C4-2B (cell line): ENCODE results near the gene SUFU.

Experiments
- H3K27ac ChIP-seq: fragments of 450-650 bp; 2 replicates; pipeline ENCODE4 v1.5.1; 2017
- CTCF ChIP-seq: fragments of 450-650 bp; conservative IDR thresholded peaks from 2 replicates; pipeline ENCODE4 v1.5.1; 2017; ENCODE audit warnings: mild to moderate bottlenecking
- ZFX ChIP-seq: fragments of 450-650 bp; IDR thresholded peaks from 2 replicates; pipeline ENCODE4 v1.6.1; 2017

SUFU gene

GRCh38 chr10:102681696-102682095 is 177.9 kb downstream of the SUFU start:
- no peak for TF ChIP-seq CTCF
- no peak for TF ChIP-seq ZFX
- no peak overlapping the region for H3K27ac ChIP-seq

- TF ChIP-seq CTCF (no peak), ZFX (no peak)
- H3K27ac ChIP-seq: no peak overlapping the region
Measured at GRCh38 chr10:102682416-102682815, 178.6 kb downstream of the SUFU start.

GRCh38 chr10:102682981-102683380 is 179.2 kb downstream of the SUFU start:
- no peak for TF ChIP-seq CTCF
- no peak for TF ChIP-seq ZFX
- no peak overlapping the region for H3K27ac ChIP-seq
